Gastroesophageal sphincter (tissue), 3 donors: ENCODE data around the gene GAMT.

ENCODE experiments used
- CTCF ChIP-seq, 4 experiments: fragments of 200-600 bp in 2 of 4; fragments of 450-650 bp in 2 of 4; sonication (generic) in 1 of 4; IDR thresholded peaks; one replicate each; pipeline ENCODE4 v1.5.1; 2017 to 2019; ENCODE audit warnings: antibody characterized with exemption in 4 of 4, mild to moderate bottlenecking in 2 of 4, moderate library complexity in 2 of 4
- EP300 ChIP-seq: sonication (generic); formaldehyde crosslinking; IDR thresholded peaks from one replicate; pipeline ENCODE4 v1.6.1; 2017; ENCODE audit warnings: antibody characterized with exemption, mild to moderate bottlenecking

- TF ChIP-seq CTCF (IDR thresholded peaks at IDR 0.05) (no peak), EP300 (no peak)
These were observed 12.7 kb downstream of the GAMT start for GRCh38 chr19:1388637-1389026.
